Measurements from ENCODE around the gene ZBTB24. TPM values are rescaled to one million over a fixed set of nuclear protein-coding genes. Genes with fewer than 3 reads are reported as not detected.
A peak's percentile ranks its signal among the peaks of the same experiment; 100 is the strongest.
"Not testable (repeated sequence)": the region's sequence is repeated elsewhere in the genome, so short reads cannot be mapped to it uniquely, and the experiment has no call there.

The ZBTB24 gene
- total RNA-seq, 2 experiments from 2014 or later = 19.7 to 20.0 TPM

- POLR2A ChIA-PET = interaction anchor here (1.0 kb wide), 2 partner anchors 9 to 14 kb away, joined by 3 read pairs; partner anchors contain the start of gene ZBTB24
- no peak overlapping the region for H3K4me3 Mint-ChIP-seq
- DNase-seq (no peak), ATAC-seq (ENCODE audit: low read depth) (no peak)
- no peak overlapping the region for H3K27ac Mint-ChIP-seq
- peaks cover 57% of the 10 kb centered on the region for H3K36me3 Mint-ChIP-seq
- H3K4me1 Mint-ChIP-seq = peaks cover 55% of the 10 kb centered on the region
- no peaks in the 10 kb centered on the region for H3K9me3 Mint-ChIP-seq
- H3K27me3 Mint-ChIP-seq = no peaks in the 10 kb centered on the region
Measured at GRCh38 chr6:109473120-109473519, 9.9 kb downstream of the ZBTB24 start.

GRCh38 chr6:109472132-109472995 lies 10.7 kb downstream of the ZBTB24 start:
- no peaks in the 10 kb centered on the region for H3K9me3 Mint-ChIP-seq
- peak overlapping the region; percentile 42 for H3K27ac Mint-ChIP-seq
- H3K4me3 Mint-ChIP-seq = peak overlapping the region; percentile 3
- H3K36me3 Mint-ChIP-seq = peaks cover 60% of the 10 kb centered on the region
- no peaks in the 10 kb centered on the region for H3K27me3 Mint-ChIP-seq
- ATAC-seq (ENCODE audit: low read depth) (no peak), DNase-seq (no peak)
- H3K4me1 Mint-ChIP-seq = peaks cover 56% of the 10 kb centered on the region
- POLR2A ChIA-PET = interaction anchor here (1.0 to 1.2 kb wide), 3 partner anchors 10 to 17 kb away, joined by 3 to 4 read pairs (median 3); partner anchors contain the start of genes MICAL1 and ZBTB24

- H3K9me3 Mint-ChIP-seq = no peaks in the 10 kb centered on the region
- DNase-seq (no peak), ATAC-seq (ENCODE audit: low read depth) (no peak)
- no peak overlapping the region for H3K4me3 Mint-ChIP-seq
- H3K27me3 Mint-ChIP-seq = no peaks in the 10 kb centered on the region
- POLR2A ChIA-PET = interaction anchor here (1.2 kb wide), 1 partner anchor 16 kb away, joined by 4 read pairs; the partner anchor contains the start of gene MICAL1
- peaks cover 62% of the 10 kb centered on the region for H3K36me3 Mint-ChIP-seq
- peaks cover 48% of the 10 kb centered on the region for H3K4me1 Mint-ChIP-seq
- H3K27ac Mint-ChIP-seq = peak overlapping the region; percentile 14
Measured at GRCh38 chr6:109471105-109471810, 11.8 kb downstream of the ZBTB24 start.

- Mint-ChIP-seq H3K27ac (peak overlapping the region; percentile 59), H3K4me1 (peaks cover 44% of the 10 kb centered on the region), H3K9me3 (no peaks in the 10 kb centered on the region), H3K27me3 (no peaks in the 10 kb centered on the region), H3K4me3 (no peak overlapping the region), H3K36me3 (peaks cover 58% of the 10 kb centered on the region)
- ATAC-seq (ENCODE audit: low read depth) = no peak
- no peak for DNase-seq
- POLR2A ChIA-PET = interaction anchor here (1.0 to 1.9 kb wide), 6 partner anchors 9 to 28 kb away, joined by 3 to 9 read pairs (median 4); partner anchors contain the start of genes SMPD2 and ZBTB24
Measured at GRCh38 chr6:109469591-109470189, 13.3 kb downstream of the ZBTB24 start.

GRCh38 chr6:109467696-109468095 lies 15.3 kb downstream of the ZBTB24 start:
- no peaks in the 10 kb centered on the region for H3K9me3 Mint-ChIP-seq
- POLR2A ChIA-PET = no interaction called here
- no peak overlapping the region for H3K4me3 Mint-ChIP-seq
- DNase-seq = no peak
- peaks cover 39% of the 10 kb centered on the region for H3K4me1 Mint-ChIP-seq
- H3K27ac Mint-ChIP-seq = peak overlapping the region; percentile 49
- H3K36me3 Mint-ChIP-seq = peaks cover 60% of the 10 kb centered on the region
- H3K27me3 Mint-ChIP-seq = no peaks in the 10 kb centered on the region
- ATAC-seq (ENCODE audit: low read depth) = no peak

GRCh38 chr6:109466212-109466923 lies 16.7 kb downstream of the ZBTB24 start:
- Mint-ChIP-seq H3K36me3 (peaks cover 58% of the 10 kb centered on the region), H3K27ac (no peak overlapping the region), H3K9me3 (peaks cover 1% of the 10 kb centered on the region), H3K4me3 (no peak overlapping the region), H3K27me3 (no peaks in the 10 kb centered on the region), H3K4me1 (peaks cover 33% of the 10 kb centered on the region)
- POLR2A ChIA-PET = interaction anchor here (0.8 to 1.5 kb wide), 3 partner anchors 11 to 16 kb away, joined by 3 to 6 read pairs (median 3); partner anchors contain the start of genes MICAL1 and ZBTB24
- DNase-seq = no peak
- ATAC-seq (ENCODE audit: low read depth) = no peak

GRCh38 chr6:109465772-109466171 lies 17.2 kb downstream of the ZBTB24 start:
- Mint-ChIP-seq H3K9me3 (peaks cover 1% of the 10 kb centered on the region), H3K27ac (no peak overlapping the region), H3K36me3 (peaks cover 56% of the 10 kb centered on the region), H3K4me1 (peaks cover 29% of the 10 kb centered on the region), H3K4me3 (no peak overlapping the region), H3K27me3 (no peaks in the 10 kb centered on the region)
- DNase-seq (no peak), ATAC-seq (ENCODE audit: low read depth) (no peak)
- POLR2A ChIA-PET = interaction anchor here (0.8 to 1.5 kb wide), 3 partner anchors 10 to 17 kb away, joined by 3 to 6 read pairs (median 3); partner anchors contain the start of genes MICAL1 and ZBTB24

GRCh38 chr6:109461733-109462526 lies 21.1 kb downstream of the ZBTB24 start:
- ATAC-seq (ENCODE audit: low read depth) = no peak
- Mint-ChIP-seq H3K27ac (peak overlapping the region; percentile 46), H3K36me3 (peaks cover 34% of the 10 kb centered on the region), H3K4me1 (peaks cover 38% of the 10 kb centered on the region), H3K4me3 (no peak overlapping the region), H3K27me3 (no peaks in the 10 kb centered on the region), H3K9me3 (peaks cover 1% of the 10 kb centered on the region)
- no peak for DNase-seq
- POLR2A ChIA-PET = no interaction called here

- H3K36me3 Mint-ChIP-seq = peaks cover 34% of the 10 kb centered on the region
- POLR2A ChIA-PET = interaction anchor here (0.6 kb wide), 1 partner anchor 13 kb away, joined by 4 read pairs; no protein-coding TSS in a partner anchor
- not testable (repeated sequence) for H3K27ac Mint-ChIP-seq; DNase-seq; H3K4me3 Mint-ChIP-seq; ATAC-seq (ENCODE audit: low read depth); H3K9me3 Mint-ChIP-seq; H3K27me3 Mint-ChIP-seq
- peaks cover 45% of the 10 kb centered on the region for H3K4me1 Mint-ChIP-seq
Measured at GRCh38 chr6:109461205-109461604, 21.8 kb downstream of the ZBTB24 start.

- Mint-ChIP-seq H3K9me3 (peaks cover 1% of the 10 kb centered on the region), H3K27ac (no peak overlapping the region), H3K4me1 (peaks cover 42% of the 10 kb centered on the region), H3K4me3 (no peak overlapping the region), H3K27me3 (no peaks in the 10 kb centered on the region), H3K36me3 (peaks cover 30% of the 10 kb centered on the region)
- DNase-seq (no peak), ATAC-seq (ENCODE audit: low read depth) (no peak)
- POLR2A ChIA-PET = interaction anchor here (0.6 to 7.7 kb wide), 4 partner anchors 9 to 79 kb away, joined by 5 to 92 read pairs (median 8); partner anchors contain the start of genes PPIL6, SMPD2 and ZBTB24
Measured at GRCh38 chr6:109460161-109460829, 22.7 kb downstream of the ZBTB24 start.

GRCh38 chr6:109458774-109459531 lies 24.1 kb downstream of the ZBTB24 start:
- peak overlapping the region; percentile 76 for H3K27ac Mint-ChIP-seq
- POLR2A ChIA-PET = interaction anchor here (0.8 to 7.7 kb wide), 8 partner anchors 11 to 76 kb away, joined by 3 to 92 read pairs (median 4); partner anchors contain the start of genes CD164 and ZBTB24
- H3K36me3 Mint-ChIP-seq = peaks cover 22% of the 10 kb centered on the region
- peaks cover 40% of the 10 kb centered on the region for H3K4me1 Mint-ChIP-seq
- DNase-seq = no peak
- peak; percentile 34 for ATAC-seq (ENCODE audit: low read depth)
- peak overlapping the region; percentile 36 for H3K4me3 Mint-ChIP-seq
- H3K27me3 Mint-ChIP-seq = no peaks in the 10 kb centered on the region
- H3K9me3 Mint-ChIP-seq = peaks cover 1% of the 10 kb centered on the region
